ENCODE measurements around the gene ANAPC5. TPM values are rescaled to one million over a fixed set of nuclear protein-coding genes. Genes with fewer than 3 reads are reported as not detected.
"Not testable (repeated sequence)": the region's sequence is repeated elsewhere in the genome, so short reads cannot be mapped to it uniquely, and the experiment has no call there.

ANAPC5 gene
- polyA plus RNA-seq, 1 experiment = 146 TPM

DNA sequence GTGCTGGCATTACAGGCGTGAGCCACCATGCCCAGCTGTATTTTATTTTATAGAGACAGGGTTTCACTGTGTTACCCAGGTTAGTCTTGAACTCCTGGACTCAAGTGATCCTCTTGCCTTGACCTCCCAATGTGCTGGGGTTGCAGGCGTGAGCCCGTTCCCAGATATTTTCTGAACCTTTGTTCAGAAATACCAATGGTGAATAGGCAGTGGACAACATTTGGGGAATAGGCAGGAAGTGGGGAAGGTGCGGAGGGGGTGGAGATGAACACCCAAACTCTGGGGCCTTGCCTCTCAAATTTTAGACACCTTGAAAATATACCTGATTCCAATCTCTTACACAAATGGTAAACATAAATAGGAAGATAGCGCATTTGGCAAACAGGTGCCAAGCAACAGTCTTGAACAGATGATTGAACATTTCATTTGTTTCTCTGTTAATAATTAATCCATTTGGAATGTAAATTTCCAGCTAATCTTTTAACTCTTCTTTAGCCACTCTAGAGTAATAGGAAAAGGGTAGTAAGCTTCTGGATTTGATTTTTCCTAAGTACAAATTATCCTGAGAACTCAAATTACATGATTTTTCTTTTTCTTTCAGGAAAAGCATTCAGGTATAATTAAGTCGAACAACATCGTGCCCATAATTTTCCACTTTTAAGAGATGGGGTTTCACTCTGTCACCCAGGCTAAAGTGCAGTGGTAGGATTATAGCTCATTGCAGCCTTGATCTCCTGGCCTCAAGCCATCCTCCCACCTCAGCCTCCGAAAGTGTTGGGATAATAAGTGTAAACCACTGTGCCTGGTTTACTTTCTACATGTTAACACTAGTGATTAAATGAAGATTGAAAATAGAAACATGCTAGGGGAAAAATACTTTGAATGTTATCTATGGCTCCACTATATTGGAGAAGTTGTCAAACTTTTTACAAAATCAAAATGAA lies 24.8 kb upstream of the ANAPC5 start:
- TF ChIP-seq CTCF (IDR thresholded peaks at IDR 0.05; ENCODE audit: low read depth, low read length) = no peak
- CTCF ChIA-PET = interaction anchor here (1.2 kb wide), 1 partner anchor 42 kb away, joined by 3 read pairs; no protein-coding TSS in a partner anchor

GRCh38 chr12:121374945-121375584 lies 22.9 kb upstream of the ANAPC5 start:
- DNase-seq (ENCODE audit: low read depth, low spot score); H3K9me3 ChIP-seq (ENCODE audit: control insufficient read depth, insufficient read depth, low read length); POLR2A ChIA-PET; H3K27ac ChIP-seq (ENCODE audit: low read depth, low read length); H3K4me3 ChIP-seq (ENCODE audit: low read depth, low read length); H3K27me3 ChIP-seq (ENCODE audit: control insufficient read depth, insufficient read depth, low read length): not testable (repeated sequence)
- CTCF ChIA-PET = interaction anchor here (0.6 to 1.0 kb wide), 2 partner anchors 20 to 68 kb away, joined by 4 read pairs; no protein-coding TSS in a partner anchor

More for the DNA sequence above, 24.8 kb upstream of the ANAPC5 start:
- H3K9me3 ChIP-seq (ENCODE audit: control insufficient read depth, insufficient read depth, low read length) = no peaks in the 10 kb centered on the region; the same call in 1 of the 2 replicates
- DNase-seq (ENCODE audit: low read depth, low spot score) = no peak
- POLR2A ChIA-PET = no interaction called here
- no peak overlapping the region for H3K27ac ChIP-seq (ENCODE audit: low read depth, low read length)
- H3K27me3 ChIP-seq (ENCODE audit: control insufficient read depth, insufficient read depth, low read length) = no peaks in the 10 kb centered on the region
- no peak overlapping the region for H3K4me3 ChIP-seq (ENCODE audit: low read depth, low read length)

DNA sequence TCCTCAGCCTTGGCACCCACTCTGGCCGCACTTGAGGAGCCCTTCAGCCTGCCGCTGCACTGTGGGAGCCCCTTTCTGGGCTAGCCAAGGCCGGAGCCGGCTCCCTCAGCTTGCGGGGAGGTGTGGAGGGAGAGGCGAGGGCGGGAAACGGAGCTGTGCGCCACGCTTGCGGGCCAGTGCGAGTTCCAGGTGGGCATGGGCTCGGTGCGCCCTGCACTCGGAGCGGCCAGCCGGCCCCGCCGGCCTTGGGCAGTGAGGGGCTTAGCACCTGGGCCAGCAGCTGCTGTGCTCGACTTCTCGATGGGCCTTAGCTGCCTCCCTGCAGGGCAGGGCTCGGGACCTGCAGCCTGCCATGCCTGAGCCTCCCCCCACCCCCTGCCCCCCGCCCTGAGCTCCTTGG lies 22.1 kb upstream of the ANAPC5 start:
- H3K27ac ChIP-seq (ENCODE audit: low read depth, low read length); DNase-seq (ENCODE audit: low read depth, low spot score); POLR2A ChIA-PET; H3K27me3 ChIP-seq (ENCODE audit: control insufficient read depth, insufficient read depth, low read length); CTCF ChIA-PET; H3K4me3 ChIP-seq (ENCODE audit: low read depth, low read length); H3K9me3 ChIP-seq (ENCODE audit: control insufficient read depth, insufficient read depth, low read length): not testable (repeated sequence)

GRCh38 chr12:121373755-121374154 lies 21.5 kb upstream of the ANAPC5 start:
- no peak for TF ChIP-seq CTCF (IDR thresholded peaks at IDR 0.05; ENCODE audit: low read depth, low read length)
- Histone ChIP-seq H3K27ac (ENCODE audit: low read depth, low read length) (no peak overlapping the region), H3K4me3 (ENCODE audit: low read depth, low read length) (no peak overlapping the region), H3K9me3 (ENCODE audit: control insufficient read depth, insufficient read depth, low read length) (no peaks in the 10 kb centered on the region; the same call in 1 of the 2 replicates), H3K27me3 (ENCODE audit: control insufficient read depth, insufficient read depth, low read length) (no peaks in the 10 kb centered on the region)
- ChIA-PET POLR2A (no interaction called here), CTCF (interaction anchor here (0.7 kb wide), 1 partner anchor 114 kb away, joined by 3 read pairs; no protein-coding TSS in a partner anchor)
- no peak for DNase-seq (ENCODE audit: low read depth, low spot score)

DNA sequence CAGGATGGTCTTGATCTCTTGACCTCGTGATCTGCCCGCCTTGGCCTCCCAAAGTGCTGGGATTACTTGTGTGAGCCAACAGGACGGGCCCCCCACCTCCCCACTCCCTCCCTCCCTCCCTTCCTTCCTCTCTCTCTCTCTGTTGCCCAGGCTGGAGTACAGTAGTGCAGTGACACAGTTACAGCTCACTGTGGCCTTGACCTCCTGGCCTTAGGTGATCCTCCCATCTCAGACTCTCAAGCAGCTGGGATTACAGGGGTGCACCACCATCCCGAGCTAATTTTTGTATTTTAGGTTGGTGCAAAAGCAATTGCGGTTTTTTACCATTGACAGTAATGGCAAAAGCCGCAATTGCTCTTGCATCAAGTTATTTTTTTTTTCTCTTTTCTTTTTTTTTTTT lies 19.2 kb upstream of the ANAPC5 start:
- no peak for TF ChIP-seq CTCF (IDR thresholded peaks at IDR 0.05; ENCODE audit: low read depth, low read length)
- no peaks in the 10 kb centered on the region for H3K27me3 ChIP-seq (ENCODE audit: control insufficient read depth, insufficient read depth, low read length)
- H3K9me3 ChIP-seq (ENCODE audit: control insufficient read depth, insufficient read depth, low read length) = no peaks in the 10 kb centered on the region; the same call in 1 of the 2 replicates
- CTCF ChIA-PET = no interaction called here
- no peak overlapping the region for H3K27ac ChIP-seq (ENCODE audit: low read depth, low read length)
- POLR2A ChIA-PET = no interaction called here
- DNase-seq (ENCODE audit: low read depth, low spot score) = no peak
- no peak overlapping the region for H3K4me3 ChIP-seq (ENCODE audit: low read depth, low read length)

Data from AG04450 (cell line).